ENCODE data around the gene TMEM127.

Gene TMEM127

GRCh38 chr2:96256611-96257113, 9.1 kb downstream of the TMEM127 start:
- H3K4me3 ChIP-seq (ENCODE audit: insufficient read length, low read depth) = no peak overlapping the region
- peaks cover 14% of the 10 kb centered on the region for H3K4me1 ChIP-seq (ENCODE audit: insufficient read depth, insufficient read length)
- no peak for DNase-seq (ENCODE audit: low read depth, low spot score)
- H3K27me3 ChIP-seq (ENCODE audit: insufficient read depth, insufficient read length) = no peaks in the 10 kb centered on the region
- H3K9ac ChIP-seq (ENCODE audit: insufficient read length, low read depth) = no peak overlapping the region
- H3K9me3 ChIP-seq (ENCODE audit: insufficient read depth, low read length) = no peaks in the 10 kb centered on the region
- no peak for TF ChIP-seq SUZ12 (IDR thresholded peaks at IDR 0.05; ENCODE audit: extremely low read depth, insufficient read depth, insufficient read length)
- TF ChIP-seq ZNF274 (IDR thresholded peaks at IDR 0.05; ENCODE audit: low read depth, low read length) = no peak
- TF ChIP-seq YY1 (IDR thresholded peaks at IDR 0.05; ENCODE audit: insufficient read depth, insufficient read length) = no peak
- H3K36me3 ChIP-seq (ENCODE audit: insufficient read depth, insufficient read length, low read length) = peaks cover 62% of the 10 kb centered on the region

GRCh38 chr2:96254571-96254970, 11.2 kb downstream of the TMEM127 start:
- TF ChIP-seq YY1 (IDR thresholded peaks at IDR 0.05; ENCODE audit: insufficient read depth, insufficient read length) (no peak), ZNF274 (IDR thresholded peaks at IDR 0.05; ENCODE audit: low read depth, low read length) (no peak)
- Histone ChIP-seq H3K27me3 (ENCODE audit: insufficient read depth, insufficient read length) (no peaks in the 10 kb centered on the region), H3K9ac (ENCODE audit: insufficient read length, low read depth) (no peak overlapping the region), H3K9me3 (ENCODE audit: insufficient read depth, low read length) (no peaks in the 10 kb centered on the region), H3K36me3 (ENCODE audit: insufficient read depth, insufficient read length, low read length) (peaks cover 62% of the 10 kb centered on the region), H3K4me3 (ENCODE audit: insufficient read length, low read depth) (no peak overlapping the region), H3K4me1 (ENCODE audit: insufficient read depth, insufficient read length) (peaks cover 13% of the 10 kb centered on the region)
- no peak for DNase-seq (ENCODE audit: low read depth, low spot score)

GRCh38 chr2:96253006-96253405, 12.8 kb downstream of the TMEM127 start:
- H3K4me1 ChIP-seq (ENCODE audit: insufficient read depth, insufficient read length) = peaks cover 8% of the 10 kb centered on the region
- no peak overlapping the region for H3K4me3 ChIP-seq (ENCODE audit: insufficient read length, low read depth)
- no peak for DNase-seq (ENCODE audit: low read depth, low spot score)
- no peaks in the 10 kb centered on the region for H3K9me3 ChIP-seq (ENCODE audit: insufficient read depth, low read length)
- H3K27me3 ChIP-seq (ENCODE audit: insufficient read depth, insufficient read length) = no peaks in the 10 kb centered on the region
- no peak overlapping the region for H3K9ac ChIP-seq (ENCODE audit: insufficient read length, low read depth)
- TF ChIP-seq ZNF274 (IDR thresholded peaks at IDR 0.05; ENCODE audit: low read depth, low read length) (no peak), SUZ12 (IDR thresholded peaks at IDR 0.05; ENCODE audit: extremely low read depth, insufficient read depth, insufficient read length) (no peak), YY1 (IDR thresholded peaks at IDR 0.05; ENCODE audit: insufficient read depth, insufficient read length) (no peak)
- H3K36me3 ChIP-seq (ENCODE audit: insufficient read depth, insufficient read length, low read length) = peaks cover 51% of the 10 kb centered on the region

DNA sequence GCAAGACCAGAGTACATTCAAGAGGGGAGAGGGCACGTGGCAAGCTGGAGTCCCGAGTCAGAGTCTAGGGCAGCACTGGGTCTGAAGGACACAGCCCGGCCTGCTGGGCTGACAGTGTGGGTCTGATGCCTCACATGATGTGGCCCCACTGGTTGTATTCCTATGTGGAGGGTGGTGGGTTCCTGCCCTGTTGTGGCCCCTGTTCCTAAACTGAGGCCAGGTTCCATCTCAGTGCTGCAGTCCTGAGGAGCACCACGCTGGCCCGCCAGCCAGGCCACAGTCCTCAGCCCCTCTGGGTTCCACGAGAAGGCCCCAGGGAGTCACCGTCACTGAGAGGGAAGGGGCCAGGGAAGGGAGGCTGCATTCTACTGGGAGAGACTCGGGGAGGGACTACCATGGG, 13.3 kb downstream of the TMEM127 start:
- peaks cover 49% of the 10 kb centered on the region for H3K36me3 ChIP-seq (ENCODE audit: insufficient read depth, insufficient read length, low read length)
- TF ChIP-seq ZNF274 (IDR thresholded peaks at IDR 0.05; ENCODE audit: low read depth, low read length) (no peak), SUZ12 (IDR thresholded peaks at IDR 0.05; ENCODE audit: extremely low read depth, insufficient read depth, insufficient read length) (no peak), YY1 (IDR thresholded peaks at IDR 0.05; ENCODE audit: insufficient read depth, insufficient read length) (no peak)

GRCh38 chr2:96251721-96252292, 14.0 kb downstream of the TMEM127 start:
- Histone ChIP-seq H3K4me3 (ENCODE audit: insufficient read length, low read depth) (peak overlapping the region; percentile 6), H3K9ac (ENCODE audit: insufficient read length, low read depth) (no peak overlapping the region), H3K4me1 (ENCODE audit: insufficient read depth, insufficient read length) (peaks cover 8% of the 10 kb centered on the region), H3K9me3 (ENCODE audit: insufficient read depth, low read length) (no peaks in the 10 kb centered on the region), H3K36me3 (ENCODE audit: insufficient read depth, insufficient read length, low read length) (peaks cover 49% of the 10 kb centered on the region), H3K27me3 (ENCODE audit: insufficient read depth, insufficient read length) (no peaks in the 10 kb centered on the region)
- peak; percentile 28 for DNase-seq (ENCODE audit: low read depth, low spot score)
- no peak for TF ChIP-seq ZNF274 (IDR thresholded peaks at IDR 0.05; ENCODE audit: low read depth, low read length)
- no peak for TF ChIP-seq SUZ12 (IDR thresholded peaks at IDR 0.05; ENCODE audit: extremely low read depth, insufficient read depth, insufficient read length)
- TF ChIP-seq YY1 (IDR thresholded peaks at IDR 0.05; ENCODE audit: insufficient read depth, insufficient read length) = no peak

More for the DNA sequence above, 13.3 kb downstream of the TMEM127 start:
- Histone ChIP-seq H3K4me1 (ENCODE audit: insufficient read depth, insufficient read length) (peaks cover 8% of the 10 kb centered on the region), H3K27me3 (ENCODE audit: insufficient read depth, insufficient read length) (no peaks in the 10 kb centered on the region), H3K4me3 (ENCODE audit: insufficient read length, low read depth) (no peak overlapping the region), H3K9me3 (ENCODE audit: insufficient read depth, low read length) (no peaks in the 10 kb centered on the region), H3K9ac (ENCODE audit: insufficient read length, low read depth) (no peak overlapping the region)
- no peak for DNase-seq (ENCODE audit: low read depth, low spot score)

- Histone ChIP-seq H3K36me3 (ENCODE audit: insufficient read depth, insufficient read length, low read length) (peaks cover 43% of the 10 kb centered on the region), H3K27me3 (ENCODE audit: insufficient read depth, insufficient read length) (no peaks in the 10 kb centered on the region), H3K4me3 (ENCODE audit: insufficient read length, low read depth) (no peak overlapping the region), H3K4me1 (ENCODE audit: insufficient read depth, insufficient read length) (peaks cover 8% of the 10 kb centered on the region), H3K9ac (ENCODE audit: insufficient read length, low read depth) (no peak overlapping the region), H3K9me3 (ENCODE audit: insufficient read depth, low read length) (no peaks in the 10 kb centered on the region)
- no peak for TF ChIP-seq YY1 (IDR thresholded peaks at IDR 0.05; ENCODE audit: insufficient read depth, insufficient read length)
- no peak for DNase-seq (ENCODE audit: low read depth, low spot score)
Measured at GRCh38 chr2:96250188-96250587, 15.6 kb downstream of the TMEM127 start.

GRCh38 chr2:96249654-96250053, 16.1 kb downstream of the TMEM127 start:
- H3K9ac ChIP-seq (ENCODE audit: insufficient read length, low read depth) = no peak overlapping the region

More at GRCh38 chr2:96249654-96250053, 16.1 kb downstream of the TMEM127 start:
- Histone ChIP-seq H3K27me3 (ENCODE audit: insufficient read depth, insufficient read length) (no peaks in the 10 kb centered on the region), H3K4me3 (ENCODE audit: insufficient read length, low read depth) (no peak overlapping the region), H3K4me1 (ENCODE audit: insufficient read depth, insufficient read length) (peaks cover 8% of the 10 kb centered on the region), H3K36me3 (ENCODE audit: insufficient read depth, insufficient read length, low read length) (peaks cover 37% of the 10 kb centered on the region), H3K9me3 (ENCODE audit: insufficient read depth, low read length) (no peaks in the 10 kb centered on the region)
- TF ChIP-seq YY1 (IDR thresholded peaks at IDR 0.05; ENCODE audit: insufficient read depth, insufficient read length) (no peak), SUZ12 (IDR thresholded peaks at IDR 0.05; ENCODE audit: extremely low read depth, insufficient read depth, insufficient read length) (no peak), ZNF274 (IDR thresholded peaks at IDR 0.05; ENCODE audit: low read depth, low read length) (no peak)
- no peak for DNase-seq (ENCODE audit: low read depth, low spot score)

Data from NT2/D1 (cell line).